ENCODE results near the gene ADGRG1.

Gene ADGRG1

GRCh38 chr16:57658878-57659674, 30.6 kb downstream of the ADGRG1 start:
- DNase-seq (ENCODE audit: low read depth in 2 of 2) = no peak
- no peak overlapping the region for H3K4me3 ChIP-seq (replicated peaks in 1 of 2; ENCODE audit: low read depth in 2 of 2, low read length in 2 of 2)
- no peak for TF ChIP-seq CTCF (IDR thresholded peaks at IDR 0.05; ENCODE audit: low read depth, low read length)

- no peak for DNase-seq (ENCODE audit: low read depth in 2 of 2)
- H3K4me3 ChIP-seq (replicated peaks in 1 of 2; ENCODE audit: low read depth in 2 of 2, low read length in 2 of 2) = no peak overlapping the region
- TF ChIP-seq CTCF (IDR thresholded peaks at IDR 0.05; ENCODE audit: low read depth, low read length) = no peak
Observed at GRCh38 chr16:57660715-57661463, 32.5 kb downstream of the ADGRG1 start.

DNA sequence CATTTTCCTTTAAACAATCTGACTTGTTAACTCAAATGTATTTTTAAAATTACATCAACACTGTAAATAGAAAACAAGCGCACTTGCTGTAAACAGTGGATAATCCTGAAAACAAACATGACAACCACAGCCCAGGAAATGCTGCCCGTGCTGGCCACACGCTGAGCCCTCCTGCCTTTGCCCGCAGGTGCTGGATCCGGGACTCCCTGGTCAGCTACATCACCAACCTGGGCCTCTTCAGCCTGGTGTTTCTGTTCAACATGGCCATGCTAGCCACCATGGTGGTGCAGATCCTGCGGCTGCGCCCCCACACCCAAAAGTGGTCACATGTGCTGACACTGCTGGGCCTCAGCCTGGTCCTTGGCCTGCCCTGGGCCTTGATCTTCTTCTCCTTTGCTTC, 33.1 kb downstream of the ADGRG1 start:
- H3K4me3 ChIP-seq (replicated peaks in 1 of 2; ENCODE audit: low read depth in 2 of 2, low read length in 2 of 2) = no peak overlapping the region
- no peak for TF ChIP-seq CTCF (IDR thresholded peaks at IDR 0.05; ENCODE audit: low read depth, low read length)
- DNase-seq (ENCODE audit: low read depth in 2 of 2) = no peak

- H3K4me3 ChIP-seq (replicated peaks in 1 of 2; ENCODE audit: low read depth in 2 of 2, low read length in 2 of 2) = no peak overlapping the region
- DNase-seq (ENCODE audit: low read depth in 2 of 2) = no peak
- TF ChIP-seq CTCF (IDR thresholded peaks at IDR 0.05; ENCODE audit: low read depth, low read length) = no peak
Observed at GRCh38 chr16:57661936-57662906, 33.8 kb downstream of the ADGRG1 start.

DNA sequence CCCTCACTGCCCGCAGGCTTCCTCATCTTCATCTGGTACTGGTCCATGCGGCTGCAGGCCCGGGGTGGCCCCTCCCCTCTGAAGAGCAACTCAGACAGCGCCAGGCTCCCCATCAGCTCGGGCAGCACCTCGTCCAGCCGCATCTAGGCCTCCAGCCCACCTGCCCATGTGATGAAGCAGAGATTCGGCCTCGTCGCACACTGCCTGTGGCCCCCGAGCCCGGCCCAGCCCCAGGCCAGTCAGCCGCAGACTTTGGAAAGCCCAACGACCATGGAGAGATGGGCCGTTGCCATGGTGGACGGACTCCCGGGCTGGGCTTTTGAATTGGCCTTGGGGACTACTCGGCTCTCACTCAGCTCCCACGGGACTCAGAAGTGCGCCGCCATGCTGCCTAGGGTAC, 35.0 kb downstream of the ADGRG1 start:
- no peak for DNase-seq (ENCODE audit: low read depth in 2 of 2)
- no peak for TF ChIP-seq CTCF (IDR thresholded peaks at IDR 0.05; ENCODE audit: low read depth, low read length)

DNA sequence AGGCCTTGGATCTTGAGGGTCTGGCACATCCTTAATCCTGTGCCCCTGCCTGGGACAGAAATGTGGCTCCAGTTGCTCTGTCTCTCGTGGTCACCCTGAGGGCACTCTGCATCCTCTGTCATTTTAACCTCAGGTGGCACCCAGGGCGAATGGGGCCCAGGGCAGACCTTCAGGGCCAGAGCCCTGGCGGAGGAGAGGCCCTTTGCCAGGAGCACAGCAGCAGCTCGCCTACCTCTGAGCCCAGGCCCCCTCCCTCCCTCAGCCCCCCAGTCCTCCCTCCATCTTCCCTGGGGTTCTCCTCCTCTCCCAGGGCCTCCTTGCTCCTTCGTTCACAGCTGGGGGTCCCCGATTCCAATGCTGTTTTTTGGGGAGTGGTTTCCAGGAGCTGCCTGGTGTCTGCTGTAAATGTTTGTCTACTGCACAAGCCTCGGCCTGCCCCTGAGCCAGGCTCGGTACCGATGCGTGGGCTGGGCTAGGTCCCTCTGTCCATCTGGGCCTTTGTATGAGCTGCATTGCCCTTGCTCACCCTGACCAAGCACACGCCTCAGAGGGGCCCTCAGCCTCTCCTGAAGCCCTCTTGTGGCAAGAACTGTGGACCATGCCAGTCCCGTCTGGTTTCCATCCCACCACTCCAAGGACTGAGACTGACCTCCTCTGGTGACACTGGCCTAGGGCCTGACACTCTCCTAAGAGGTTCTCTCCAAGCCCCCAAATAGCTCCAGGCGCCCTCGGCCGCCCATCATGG, 35.7 kb downstream of the ADGRG1 start:
- TF ChIP-seq CTCF (IDR thresholded peaks at IDR 0.05; ENCODE audit: low read depth, low read length) = no peak

More for the DNA sequence above, 35.0 kb downstream of the ADGRG1 start:
- H3K4me3 ChIP-seq (replicated peaks in 1 of 2; ENCODE audit: low read depth in 2 of 2, low read length in 2 of 2) = no peak overlapping the region

More for the DNA sequence above, 35.7 kb downstream of the ADGRG1 start:
- no peak for DNase-seq (ENCODE audit: low read depth in 2 of 2)
- H3K4me3 ChIP-seq (replicated peaks in 1 of 2; ENCODE audit: low read depth in 2 of 2, low read length in 2 of 2) = no peak overlapping the region

Data from cardiac fibroblast (primary cell).